Measurements from ENCODE around the gene HCLS1.

GRCh38 chr3:121592856-121593702 is 67.6 kb downstream of the HCLS1 start, which contains the start of gene FBXO40:
- TF ChIP-seq REST (IDR thresholded peaks at IDR 0.05; ENCODE audit: insufficient read depth in 1 of 2, low read depth in 2 of 2, low read length in 2 of 2) = no peak
- no peak for TF ChIP-seq SIN3A (IDR thresholded peaks at IDR 0.05; ENCODE audit: borderline replicate concordance, insufficient read depth, low read length)
- TF ChIP-seq POLR2AphosphoS5 (IDR thresholded peaks at IDR 0.05; ENCODE audit: low read depth, low read length) = no peak
- TF ChIP-seq TAF1 (IDR thresholded peaks at IDR 0.05; ENCODE audit: borderline replicate concordance, insufficient read depth, low read length) = no peak
- no peak for TF ChIP-seq FOXP2 (optimal IDR thresholded peaks at IDR 0.05; ENCODE audit: borderline replicate concordance, extremely low read depth, extremely low read length, insufficient read depth)
